HCT116 (cell line): Measurements from ENCODE around the gene NBEAL2. TPM values are rescaled to one million over a fixed set of nuclear protein-coding genes. Genes with fewer than 3 reads are reported as not detected.

Experiments used
- ATAC-seq: fragments of 200-7000 bp; cut with Tn5 transposase; 2 replicates; pipeline ENCODE4 v1.9.1; 2020; ENCODE audit warnings: mild to moderate bottlenecking, moderate library complexity
- BruUV-seq: library from RNA; stranded (reverse); fragments of 400-500 nt; replicated peaks from 2 replicates; lab custom pipeline; 2021; lab: Mats Ljungman, UMichigan
- CTCF ChIA-PET: fragments of 300-600 bp; sonication (Branson Sonifier 250); formaldehyde crosslinking; loops from one replicate; lab custom pipeline; 2021; ENCODE audit warnings: antibody characterized with exemption; lab: Charles Lee
- POLR2A ChIA-PET: fragments of 300-600, 350-600 bp; sonication (Branson Sonifier 250); formaldehyde crosslinking; loops from one replicate; lab custom pipeline; 2021; ENCODE audit warnings: antibody characterized with exemption; lab: Charles Lee
- RAD21 ChIA-PET, 2 experiments: fragments of 300-600 bp; sonication (Branson Sonifier 250); formaldehyde crosslinking; loops; one replicate each; lab custom pipeline; 2023; ENCODE audit warnings: low total read pairs in 2 of 2; ENCODE audit not compliant: uncharacterized antibody in 2 of 2, unreplicated experiment in 2 of 2, low non-redundant PET in 1 of 2; lab: Charles Lee
- DNase-seq: peaks from one replicate; pipeline ENCODE4 v3.0.0-alpha.2; 2010; ENCODE audit warnings: low read depth, low spot score
- H2AFZ ChIP-seq: fragments of 200-600 bp; shearing (Covaris generic), sonication (generic); 2 replicates; pipeline ENCODE4 v1.6.1; 2017; ENCODE audit warnings: low read depth, mixed run types, mixed read lengths, antibody characterized with exemption, low read length; ENCODE audit not compliant: poor library complexity, severe bottlenecking
- H3K27ac ChIP-seq: 2 replicates; pipeline ENCODE4 v1.5.1; 2012; ENCODE audit warnings: low read depth, low read length
- H3K27me3 ChIP-seq: fragments of 200-600 bp; sonication (generic); 2 replicates; pipeline ENCODE4 v1.6.1; 2016; ENCODE audit warnings: mixed run types, low read length, mixed read lengths; ENCODE audit not compliant: insufficient read depth
- H3K36me3 ChIP-seq, 2 experiments: fragments of 200-500 bp in 1 of 2; fragments of 200-600 bp in 1 of 2; sonication (Bioruptor generic) in 1 of 2; sonication (generic) in 1 of 2; 2 replicates each; pipeline versions ENCODE4 v1.5.1 to v1.6.1; 2014 to 2016; ENCODE audit warnings: low read length in 2 of 2, inconsistent platforms in 1 of 2, mixed read lengths in 1 of 2, mixed run types in 1 of 2; ENCODE audit not compliant: insufficient read depth in 2 of 2, control insufficient read depth in 1 of 2
- H3K4me1 ChIP-seq, 2 experiments: fragments of 200-600 bp in 1 of 2; sonication (generic) in 1 of 2; 2 replicates each; pipeline versions ENCODE4 v1.5.1 to v1.6.1; 2012 to 2017; ENCODE audit warnings: low read length in 2 of 2, inconsistent platforms in 1 of 2, mild to moderate bottlenecking in 1 of 2, mixed read lengths in 1 of 2, mixed run types in 1 of 2, moderate library complexity in 1 of 2; ENCODE audit not compliant: insufficient read depth in 2 of 2, control insufficient read depth in 1 of 2
- H3K4me2 ChIP-seq: fragments of 200-600 bp; sonication (generic); 2 replicates; pipeline ENCODE4 v1.6.1; 2017; ENCODE audit warnings: mixed run types, low read length, mixed read lengths
- H3K4me3 ChIP-seq, 2 experiments: fragments of 200-600 bp in 1 of 2; sonication (generic) in 1 of 2; replicated peaks in 1 of 2; 2 replicates each; pipeline ENCODE4 v1.5.1; 2011 to 2016; ENCODE audit warnings: low read length in 2 of 2, control low read depth in 1 of 2, low read depth in 1 of 2, mild to moderate bottlenecking in 1 of 2, mixed read lengths in 1 of 2, mixed run types in 1 of 2
- H3K79me2 ChIP-seq: fragments of 200-600 bp; sonication (generic); 2 replicates; pipeline ENCODE4 v1.6.1; 2017; ENCODE audit warnings: mild to moderate bottlenecking, mixed run types, low read length, moderate library complexity, mixed read lengths; ENCODE audit not compliant: insufficient read depth
- H3K9ac ChIP-seq: fragments of 200-600 bp; sonication (generic); 2 replicates; pipeline ENCODE4 v1.6.1; 2016; ENCODE audit warnings: low read length, mixed read lengths
- H3K9me2 ChIP-seq: fragments of 200-600 bp; sonication (generic), shearing (Covaris generic); 2 replicates; pipeline ENCODE4 v1.6.1; 2017; ENCODE audit warnings: mixed run types, mild to moderate bottlenecking, moderate library complexity; ENCODE audit not compliant: insufficient read depth
- H3K9me3 ChIP-seq, 2 experiments: fragments of 200-500 bp in 1 of 2; fragments of 200-600 bp in 1 of 2; sonication (Bioruptor generic) in 1 of 2; sonication (generic) in 1 of 2; 2 replicates each; pipeline ENCODE4 v1.6.1; 2014 to 2017; ENCODE audit warnings: low read length in 2 of 2, mixed read lengths in 2 of 2, inconsistent platforms in 1 of 2, low read depth in 1 of 2, mild to moderate bottlenecking in 1 of 2, mixed run types in 1 of 2, moderate library complexity in 1 of 2; ENCODE audit not compliant: control insufficient read depth in 1 of 2, insufficient read depth in 1 of 2
- H4K20me1 ChIP-seq: fragments of 200-600 bp; sonication (generic), shearing (Covaris generic); 2 replicates; pipeline ENCODE4 v1.6.1; 2017; ENCODE audit warnings: mixed run types, mild to moderate bottlenecking, moderate library complexity; ENCODE audit not compliant: insufficient read depth
- CBX3 ChIP-seq: IDR thresholded peaks from 2 replicates; pipeline ENCODE4 v1.6.1; 2012; ENCODE audit warnings: low read depth
- CEBPB ChIP-seq: IDR thresholded peaks from 2 replicates; pipeline ENCODE4 v1.6.1; 2012; ENCODE audit warnings: low read depth
- CTCF ChIP-seq, 3 experiments: fragments of 200-600 bp in 1 of 3; sonication (generic) in 1 of 3; IDR thresholded peaks in 2 of 3; conservative IDR thresholded peaks in 1 of 3; 2 replicates each; pipeline ENCODE4 v1.5.1; 2012 to 2017; ENCODE audit warnings: low read depth in 2 of 3, low read length in 2 of 3, antibody characterized with exemption in 1 of 3, borderline replicate concordance in 1 of 3, control low read depth in 1 of 3, mild to moderate bottlenecking in 1 of 3, mixed read lengths in 1 of 3, mixed run types in 1 of 3, moderate library complexity in 1 of 3; ENCODE audit not compliant: insufficient read depth in 1 of 3
- EGR1 ChIP-seq: IDR thresholded peaks from 2 replicates; pipeline ENCODE4 v1.6.1; 2012; ENCODE audit warnings: low read depth
- ELF1 ChIP-seq: IDR thresholded peaks from 2 replicates; pipeline ENCODE4 v1.6.1; 2012; ENCODE audit warnings: low read depth, borderline replicate concordance
- EZH2 ChIP-seq: fragments of 200-600 bp; sonication (generic); IDR thresholded peaks from 2 replicates; pipeline ENCODE4 v1.6.1; 2017; ENCODE audit warnings: antibody characterized with exemption, mixed run types
- EZH2phosphoT487 ChIP-seq: fragments of 200-600 bp; IDR thresholded peaks from 2 replicates; pipeline ENCODE4 v1.6.1; 2018; ENCODE audit warnings: antibody characterized with exemption, borderline replicate concordance
- JUND ChIP-seq: IDR thresholded peaks from 2 replicates; pipeline ENCODE4 v1.6.1; 2012
- POLR2AphosphoS5 ChIP-seq: IDR thresholded peaks from 2 replicates; pipeline ENCODE4 v1.6.1; 2011; ENCODE audit warnings: mild to moderate bottlenecking, low read depth, low read length, moderate library complexity
- RAD21 ChIP-seq: IDR thresholded peaks from 2 replicates; pipeline ENCODE4 v1.6.1; 2012; ENCODE audit warnings: low read depth, mild to moderate bottlenecking
- SP1 ChIP-seq: IDR thresholded peaks from 2 replicates; pipeline ENCODE4 v1.6.1; 2012; ENCODE audit warnings: low read depth
- SRF ChIP-seq: IDR thresholded peaks from 2 replicates; pipeline ENCODE4 v1.6.1; 2012; ENCODE audit warnings: low read depth
- TCF7L2 ChIP-seq: IDR thresholded peaks from 2 replicates; pipeline ENCODE4 v1.7.0; 2011; ENCODE audit warnings: borderline replicate concordance, inconsistent platforms; ENCODE audit not compliant: insufficient read depth, insufficient read length; ENCODE audit errors: extremely low read depth
- YY1 ChIP-seq: IDR thresholded peaks from 2 replicates; pipeline ENCODE4 v1.6.1; 2011; ENCODE audit warnings: low read length, low read depth, moderate library complexity, mild to moderate bottlenecking; ENCODE audit not compliant: insufficient replicate concordance; ENCODE audit errors: extremely low read depth
- ZNF274 ChIP-seq: fragments of 200-500 bp; sonication (Bioruptor generic); IDR thresholded peaks from 2 replicates; pipeline ENCODE4 v1.6.1; 2014; ENCODE audit warnings: mild to moderate bottlenecking, low read depth, low read length, inconsistent platforms
- intact Hi-C: fragments of 100-400 bp; cut with micrococcal nuclease; formaldehyde crosslinking; loops from 2 replicates; pipeline ENCODE4 v1.10.0; 2022
- total RNA-seq: library from RNA; stranded (reverse); gene quantifications from one replicate; pipeline ENCODE4 v1.2.1, GENCODE V29; 2021; ENCODE audit not compliant: unreplicated experiment
- TF ChIP-seq, protein P1 (sequence below): IDR thresholded peaks from 2 replicates; pipeline ENCODE4 v1.6.1; 2012
- TF ChIP-seq, protein P2 (sequence below): IDR thresholded peaks from 2 replicates; pipeline ENCODE4 v1.6.1; 2012
- TF ChIP-seq, protein P3 (sequence below): IDR thresholded peaks from 2 replicates; pipeline ENCODE4 v1.6.1; 2011; ENCODE audit warnings: mild to moderate bottlenecking, low read length, moderate library complexity; ENCODE audit not compliant: insufficient replicate concordance; ENCODE audit errors: extremely low read depth

The NBEAL2 gene
- total RNA-seq, 1 experiment from 2014 or later, result 72.9 TPM

DNA sequence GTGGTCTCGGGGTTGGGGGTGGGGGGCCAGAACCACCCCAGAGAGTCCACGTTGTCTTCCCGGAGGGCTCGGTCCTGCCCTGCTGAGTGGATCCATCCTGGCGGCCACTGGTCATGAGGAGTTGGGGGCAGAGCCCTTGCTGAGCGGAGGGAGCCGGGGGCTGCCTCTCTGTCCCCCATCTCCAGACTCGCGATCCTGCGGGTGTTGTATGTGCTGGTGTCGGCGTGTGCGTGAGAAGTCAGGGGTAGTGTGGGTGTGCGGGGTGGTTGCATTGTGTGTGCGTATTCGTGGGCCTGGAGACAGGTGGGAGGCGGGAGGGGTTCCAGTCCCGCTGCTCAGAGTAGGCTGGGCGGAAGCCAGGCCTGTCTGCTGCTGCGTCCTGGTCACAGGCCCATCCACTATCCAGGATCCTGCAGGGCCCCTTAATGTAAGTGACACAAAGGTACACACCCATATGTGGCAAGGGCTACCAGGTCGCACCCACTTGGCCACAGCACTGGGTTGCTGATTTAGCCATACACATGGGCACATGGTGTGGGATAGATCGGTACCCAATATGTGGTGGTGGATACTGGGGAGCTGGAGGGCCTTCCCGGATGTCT lies 30.7 kb downstream of the NBEAL2 start (continued):
- TF ChIP-seq, protein P1, sequence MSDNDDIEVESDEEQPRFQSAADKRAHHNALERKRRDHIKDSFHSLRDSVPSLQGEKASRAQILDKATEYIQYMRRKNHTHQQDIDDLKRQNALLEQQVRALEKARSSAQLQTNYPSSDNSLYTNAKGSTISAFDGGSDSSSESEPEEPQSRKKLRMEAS, result no peak

DNA sequence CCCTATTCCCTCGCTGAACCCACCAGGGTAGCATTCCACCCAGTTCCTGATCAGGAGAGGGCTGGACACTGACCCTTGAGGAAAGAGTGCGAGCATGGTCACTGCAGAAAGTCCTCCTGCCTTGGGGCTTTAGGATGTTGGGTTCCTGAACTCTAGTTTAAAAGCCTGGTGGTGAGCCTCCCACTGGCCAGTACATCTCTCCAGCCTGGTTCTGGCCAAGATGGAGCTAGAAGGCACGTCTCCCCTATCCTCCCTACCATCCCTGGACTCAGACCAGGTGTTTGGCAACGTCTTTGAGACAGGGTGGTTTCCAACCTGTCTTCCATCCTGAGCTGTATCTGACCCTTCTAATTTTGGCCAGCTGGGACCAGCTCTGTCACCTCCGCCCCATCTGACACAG lies 31.4 kb downstream of the NBEAL2 start:
- no peak overlapping the region for H3K9ac ChIP-seq
- no peaks in the 10 kb centered on the region for H4K20me1 ChIP-seq
- no peak overlapping the region for H3K4me2 ChIP-seq
- H3K79me2 ChIP-seq, result no peaks in the 10 kb centered on the region
- H3K9me3 ChIP-seq, result no peaks in the 10 kb centered on the region
- TF ChIP-seq SRF (no peak), JUND (no peak), EZH2phosphoT487 (no peak), CEBPB (no peak), CBX3 (no peak), EZH2 (no peak), RAD21 (no peak), ZNF274 (no peak), POLR2AphosphoS5 (no peak), YY1 (no peak), ELF1 (no peak), EGR1 (no peak), TCF7L2 (no peak), CTCF (IDR thresholded peaks at IDR 0.05 in 2 of 3, conservative IDR thresholded peaks at IDR 0.05 in 1 of 3; ENCODE audit: borderline replicate concordance in 1 of 3, insufficient read depth in 1 of 3, low read depth in 2 of 3, low read length in 2 of 3) (no peak), SP1 (no peak)
- TF ChIP-seq, protein P2, sequence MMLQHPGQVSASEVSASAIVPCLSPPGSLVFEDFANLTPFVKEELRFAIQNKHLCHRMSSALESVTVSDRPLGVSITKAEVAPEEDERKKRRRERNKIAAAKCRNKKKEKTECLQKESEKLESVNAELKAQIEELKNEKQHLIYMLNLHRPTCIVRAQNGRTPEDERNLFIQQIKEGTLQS, result no peak
- TF ChIP-seq, protein P1, result no peak
- TF ChIP-seq, protein P3, sequence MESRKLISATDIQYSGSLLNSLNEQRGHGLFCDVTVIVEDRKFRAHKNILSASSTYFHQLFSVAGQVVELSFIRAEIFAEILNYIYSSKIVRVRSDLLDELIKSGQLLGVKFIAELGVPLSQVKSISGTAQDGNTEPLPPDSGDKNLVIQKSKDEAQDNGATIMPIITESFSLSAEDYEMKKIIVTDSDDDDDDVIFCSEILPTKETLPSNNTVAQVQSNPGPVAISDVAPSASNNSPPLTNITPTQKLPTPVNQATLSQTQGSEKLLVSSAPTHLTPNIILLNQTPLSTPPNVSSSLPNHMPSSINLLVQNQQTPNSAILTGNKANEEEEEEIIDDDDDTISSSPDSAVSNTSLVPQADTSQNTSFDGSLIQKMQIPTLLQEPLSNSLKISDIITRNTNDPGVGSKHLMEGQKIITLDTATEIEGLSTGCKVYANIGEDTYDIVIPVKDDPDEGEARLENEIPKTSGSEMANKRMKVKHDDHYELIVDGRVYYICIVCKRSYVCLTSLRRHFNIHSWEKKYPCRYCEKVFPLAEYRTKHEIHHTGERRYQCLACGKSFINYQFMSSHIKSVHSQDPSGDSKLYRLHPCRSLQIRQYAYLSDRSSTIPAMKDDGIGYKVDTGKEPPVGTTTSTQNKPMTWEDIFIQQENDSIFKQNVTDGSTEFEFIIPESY, result no peak
- no peak overlapping the region for H3K27ac ChIP-seq
- DNase-seq, result no peak
- POLR2A ChIA-PET, result no interaction called here
- peaks cover 5 to 6% of the 10 kb centered on the region in 2 experiments; a peak in 2 of 4 replicates for H3K36me3 ChIP-seq
- no peak for ATAC-seq
- BruUV-seq, result no TSS peak
- H3K4me3 ChIP-seq, result no peak overlapping the region
- CTCF ChIA-PET, result no interaction called here
- H3K9me2 ChIP-seq, result no peaks in the 10 kb centered on the region
- intact Hi-C loops, result no loop called here
- RAD21 ChIA-PET, result no interaction called here
- no peaks in the 10 kb centered on the region for H3K4me1 ChIP-seq
- H3K27me3 ChIP-seq, result no peaks in the 10 kb centered on the region
- H2AFZ ChIP-seq, result no peak overlapping the region
